GM23248 (cell line): ENCODE measurements around the gene ABCG5. TPM values are rescaled to one million over a fixed set of nuclear protein-coding genes. Genes with fewer than 3 reads are reported as not detected.

ENCODE experiments used
- DNase-seq: peaks from one replicate; pipeline ENCODE4 v3.0.0-alpha.2; 2015
- H2AFZ ChIP-seq: fragments of 200-600 bp; sonication (generic); 2 replicates; pipeline ENCODE4 v1.6.1; 2016; ENCODE audit warnings: antibody characterized with exemption
- H3F3A ChIP-seq: fragments of 200-600 bp; sonication (generic); 2 replicates; pipeline ENCODE4 v1.6.1; 2016; ENCODE audit warnings: mild to moderate bottlenecking, antibody characterized with exemption, mixed run types; ENCODE audit not compliant: insufficient read depth
- H3K27ac ChIP-seq: fragments of 200-600 bp; sonication (generic); 2 replicates; pipeline ENCODE4 v1.5.1; 2016; ENCODE audit warnings: mild to moderate bottlenecking
- H3K27me3 ChIP-seq: fragments of 200-600 bp; sonication (generic); replicated peaks from 2 replicates; pipeline ENCODE4 v1.6.1; 2016; ENCODE audit warnings: mild to moderate bottlenecking; ENCODE audit not compliant: insufficient read depth
- H3K36me3 ChIP-seq: fragments of 200-600 bp; sonication (generic); 2 replicates; pipeline ENCODE4 v1.6.1; 2016; ENCODE audit warnings: low read depth, mild to moderate bottlenecking
- H3K4me1 ChIP-seq: fragments of 200-600 bp; sonication (generic); 2 replicates; pipeline ENCODE4 v1.6.1; 2016; ENCODE audit warnings: mild to moderate bottlenecking; ENCODE audit not compliant: insufficient read depth
- H3K4me2 ChIP-seq: fragments of 200-600 bp; sonication (generic); one replicate; pipeline ENCODE4 v1.6.1; 2016; ENCODE audit warnings: mild to moderate bottlenecking; ENCODE audit not compliant: unreplicated experiment
- H3K4me3 ChIP-seq: fragments of 200-600 bp; sonication (generic); 2 replicates; pipeline ENCODE4 v1.5.1; 2016; ENCODE audit warnings: mild to moderate bottlenecking
- H3K79me2 ChIP-seq: fragments of 200-600 bp; sonication (generic); 2 replicates; pipeline ENCODE4 v1.6.1; 2016; ENCODE audit warnings: mild to moderate bottlenecking; ENCODE audit not compliant: insufficient read depth
- H3K9ac ChIP-seq: fragments of 200-600 bp; sonication (generic); 2 replicates; pipeline ENCODE4 v1.6.1; 2016; ENCODE audit warnings: mild to moderate bottlenecking
- H3K9me2 ChIP-seq: fragments of 200-600 bp; sonication (generic); 2 replicates; pipeline ENCODE4 v1.6.1; 2016; ENCODE audit warnings: mixed run types, mild to moderate bottlenecking, moderate library complexity; ENCODE audit not compliant: insufficient read depth
- H3K9me3 ChIP-seq: fragments of 200-600 bp; sonication (generic); one replicate; pipeline ENCODE4 v1.6.1; 2017; ENCODE audit warnings: low read depth
- H4K20me1 ChIP-seq: fragments of 200-600 bp; sonication (generic); 2 replicates; pipeline ENCODE4 v1.6.0; 2016; ENCODE audit not compliant: insufficient read depth
- EZH2 ChIP-seq: fragments of 200-600 bp; sonication (generic); IDR thresholded peaks from 2 replicates; pipeline ENCODE4 v1.6.1; 2018; ENCODE audit warnings: antibody characterized with exemption, mild to moderate bottlenecking; ENCODE audit not compliant: insufficient read depth, poor library complexity, severe bottlenecking
- EZH2phosphoT487 ChIP-seq: fragments of 200-600 bp; sonication (generic); IDR thresholded peaks from 2 replicates; pipeline ENCODE4 v1.6.1; 2018; ENCODE audit warnings: antibody characterized with exemption, moderate library complexity, mild to moderate bottlenecking, low read depth; ENCODE audit not compliant: insufficient read depth
- WGBS, 2 experiments: methylation state at CpG; one replicate each; pipeline ENCODE4 v1.1.6; 2015 to 2017; ENCODE audit warnings: low lambda C conversion rate in 2 of 2, low coverage in 1 of 2; ENCODE audit errors: missing lambda C conversion rate in 2 of 2; 5-methylcytosine and 5-hydroxymethylcytosine counted together
- in situ Hi-C: fragments of 300-500 bp; cut with MboI; formaldehyde crosslinking; loops from 2 replicates; pipeline ENCODE4 v1.15.0; 2020
- polyA plus RNA-seq: library from polyadenylated mRNA; unstranded; fragments of >200 nt; fragmentation: Nextera tagmentation; extraction: Ambion mirVana; gene quantifications from 2 replicates; pipeline ENCODE4 v1.2.1, GENCODE V29; 2016
- total RNA-seq: library from RNA; depleted of rRNA; stranded (reverse); fragments of >200 nt; shearing (Covaris generic); gene quantifications from 2 replicates; pipeline ENCODE4 v1.2.3, GENCODE V29; 2014

ABCG5 gene
- total and polyA plus RNA-seq, 2 experiments from 2014 or later, result not detected

DNA sequence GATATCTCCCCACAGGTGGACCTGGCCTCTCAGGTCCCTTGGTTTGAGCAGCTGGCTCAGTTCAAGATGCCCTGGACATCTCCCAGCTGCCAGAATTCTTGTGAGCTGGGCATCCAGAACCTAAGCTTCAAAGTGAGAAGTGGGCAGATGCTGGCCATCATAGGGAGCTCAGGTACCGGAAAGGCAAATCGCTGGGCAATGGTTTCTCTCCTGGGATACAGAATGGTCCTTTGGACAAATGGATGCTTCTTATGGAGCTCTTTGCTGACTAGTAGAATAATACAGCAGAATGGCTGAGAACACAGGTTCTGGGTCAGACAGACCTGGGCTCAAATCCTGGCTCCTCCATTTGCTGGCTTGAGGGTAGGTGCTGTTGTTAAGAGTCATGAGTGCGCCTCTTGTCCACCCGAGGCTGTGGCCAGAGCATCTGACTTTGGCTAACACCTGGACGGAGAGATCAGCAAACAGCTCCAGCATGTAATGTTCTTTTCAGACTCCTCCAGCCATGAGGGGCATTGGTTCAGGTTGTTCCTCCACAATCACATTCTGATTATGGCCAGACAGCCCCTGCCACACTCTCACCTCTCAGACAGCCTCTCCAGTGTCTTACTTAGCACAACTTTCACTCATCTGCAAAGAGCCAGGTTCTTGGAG lies 7.6 kb upstream of the ABCG5 start:
- no peak overlapping the region for H3K4me3 ChIP-seq
- H3K9me3 ChIP-seq, result no peaks in the 10 kb centered on the region
- no peaks in the 10 kb centered on the region for H3K79me2 ChIP-seq
- in situ Hi-C loops, result no loop called here
- H3K4me2 ChIP-seq, result no peak overlapping the region
- no peak overlapping the region for H3K27ac ChIP-seq
- no peaks in the 10 kb centered on the region for H4K20me1 ChIP-seq
- H3K9ac ChIP-seq, result no peak overlapping the region
- no peak for TF ChIP-seq EZH2
- TF ChIP-seq EZH2phosphoT487, result no peak
- H3K4me1 ChIP-seq, result no peaks in the 10 kb centered on the region
- WGBS, 2 experiments, result 81% methylated on average over 5 of the region's 5 CpGs
- no peak for DNase-seq
- H3K27me3 ChIP-seq, result peaks cover 5% of the 10 kb centered on the region
- no peaks in the 10 kb centered on the region for H3K9me2 ChIP-seq
- no peaks in the 10 kb centered on the region for H3K36me3 ChIP-seq
- H2AFZ ChIP-seq, result no peak overlapping the region
- H3F3A ChIP-seq, result no peaks in the 10 kb centered on the region

DNA sequence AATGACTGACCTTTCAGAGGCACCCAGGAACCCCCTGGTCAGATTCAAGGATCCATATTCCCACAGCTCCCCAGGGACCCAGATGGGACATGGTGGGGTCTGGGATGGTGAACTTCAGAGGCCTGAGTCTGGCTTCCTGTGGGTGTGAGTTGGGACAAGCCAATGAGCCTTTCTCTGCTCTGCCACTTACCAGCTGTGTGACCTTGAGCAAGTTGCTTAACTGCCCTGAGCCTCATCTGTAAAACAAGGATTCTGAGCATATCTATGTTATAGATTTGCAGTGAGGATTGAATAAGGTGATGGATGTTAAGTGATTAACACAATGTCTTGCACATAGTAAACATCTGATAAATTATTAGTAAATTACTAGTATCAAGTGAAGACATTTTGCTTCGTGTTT lies 6.5 kb upstream of the ABCG5 start:
- in situ Hi-C loops, result no loop called here
- H3K9me3 ChIP-seq, result no peaks in the 10 kb centered on the region
- TF ChIP-seq EZH2phosphoT487 (no peak), EZH2 (no peak)
- H3K27ac ChIP-seq, result no peak overlapping the region
- no peak overlapping the region for H2AFZ ChIP-seq
- H4K20me1 ChIP-seq, result no peaks in the 10 kb centered on the region
- H3K27me3 ChIP-seq, result peaks cover 8% of the 10 kb centered on the region; the same call in 1 of the 2 replicates
- H3K79me2 ChIP-seq, result no peaks in the 10 kb centered on the region
- H3K9me2 ChIP-seq, result no peaks in the 10 kb centered on the region
- no peaks in the 10 kb centered on the region for H3K36me3 ChIP-seq
- H3K4me3 ChIP-seq, result no peak overlapping the region
- 17 to 18% methylated on average over 1 of the region's 1 CpG for WGBS, 2 experiments
- no peaks in the 10 kb centered on the region for H3K4me1 ChIP-seq
- no peak overlapping the region for H3K9ac ChIP-seq
- H3K4me2 ChIP-seq, result no peak overlapping the region
- no peak for DNase-seq
- no peaks in the 10 kb centered on the region for H3F3A ChIP-seq

DNA sequence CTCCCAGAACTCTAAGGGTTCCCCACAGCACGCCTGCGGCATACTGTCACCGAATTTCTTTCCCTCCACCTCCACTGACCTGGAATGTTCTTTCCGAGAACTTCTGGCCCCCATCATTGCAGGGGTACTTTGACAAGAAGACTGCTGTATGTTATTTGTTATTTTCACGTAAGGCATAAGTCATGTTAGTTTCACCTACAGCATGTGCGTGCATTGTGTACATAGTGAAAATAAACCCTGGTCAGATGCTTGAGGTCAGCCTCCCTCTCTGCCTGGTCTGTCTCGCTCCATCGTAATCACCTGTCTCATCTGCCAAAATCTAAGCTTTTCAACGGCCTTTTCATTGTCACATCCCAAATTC lies 4.2 kb upstream of the ABCG5 start:
- H3K27ac ChIP-seq, result no peak overlapping the region
- H4K20me1 ChIP-seq, result no peaks in the 10 kb centered on the region
- no peak for DNase-seq
- H3F3A ChIP-seq, result no peaks in the 10 kb centered on the region
- H3K4me2 ChIP-seq, result no peak overlapping the region
- in situ Hi-C loops, result no loop called here
- no peaks in the 10 kb centered on the region for H3K9me2 ChIP-seq
- peaks cover 14% of the 10 kb centered on the region; the same call in 1 of the 2 replicates for H3K27me3 ChIP-seq
- H3K4me1 ChIP-seq, result no peaks in the 10 kb centered on the region
- no peaks in the 10 kb centered on the region for H3K9me3 ChIP-seq
- H3K9ac ChIP-seq, result no peak overlapping the region
- no peak overlapping the region for H2AFZ ChIP-seq
- WGBS, 2 experiments, result 77 to 80% methylated on average over 9 of the region's 9 CpGs
- no peaks in the 10 kb centered on the region for H3K36me3 ChIP-seq
- H3K79me2 ChIP-seq, result no peaks in the 10 kb centered on the region
- TF ChIP-seq EZH2 (no peak), EZH2phosphoT487 (no peak)
- H3K4me3 ChIP-seq, result no peak overlapping the region

DNA sequence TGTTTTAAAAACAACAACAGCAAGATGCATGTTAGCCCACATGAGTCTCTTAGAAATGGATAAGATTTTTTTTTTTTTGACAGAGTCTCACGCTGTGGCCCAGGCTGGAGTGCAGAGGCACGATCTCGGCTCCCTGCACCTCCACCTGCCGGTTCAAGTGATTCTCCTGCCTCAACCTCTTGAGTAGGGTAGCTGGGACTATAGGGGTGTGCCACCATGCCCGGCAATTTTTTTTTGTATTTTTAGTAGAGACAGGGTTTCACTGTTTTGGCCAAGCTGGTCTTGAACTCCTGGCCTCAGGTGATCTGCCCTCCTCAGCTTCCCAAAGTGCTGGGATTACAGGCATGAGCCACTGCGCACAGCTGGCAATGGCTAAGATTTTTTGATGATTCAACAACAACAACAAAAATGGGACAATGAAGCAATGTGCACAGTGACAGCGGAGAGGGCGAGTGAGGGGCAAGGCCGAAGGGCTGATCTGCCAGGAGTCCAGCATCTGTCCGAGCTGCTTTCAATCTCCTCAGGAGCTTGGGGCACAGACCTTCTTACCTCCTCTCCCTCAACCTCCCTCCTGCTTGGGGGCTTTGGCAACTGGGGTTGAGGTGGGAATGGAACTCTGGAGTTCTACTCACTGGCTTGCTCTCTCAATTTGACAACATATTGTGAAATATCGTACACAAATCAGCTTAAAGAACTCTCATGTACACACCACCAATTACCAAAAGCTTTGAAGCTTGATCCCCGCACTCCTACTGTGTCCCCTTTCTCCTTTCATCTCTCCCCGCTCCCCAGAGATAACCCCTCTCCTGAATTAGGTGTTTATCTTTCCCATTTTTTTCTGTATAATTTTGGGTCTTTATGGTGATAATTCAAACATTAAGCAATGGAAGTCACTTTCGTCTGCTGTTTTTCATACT lies 3.6 kb upstream of the ABCG5 start:
- WGBS, 2 experiments, result 82 to 87% methylated on average over 14 of the region's 14 CpGs
- DNase-seq, result no peak
- in situ Hi-C loops, result no loop called here
- H3K79me2 ChIP-seq, result no peaks in the 10 kb centered on the region
- no peaks in the 10 kb centered on the region for H3K4me1 ChIP-seq
- H3K9ac ChIP-seq, result no peak overlapping the region
- no peak for TF ChIP-seq EZH2
- TF ChIP-seq EZH2phosphoT487, result no peak
- no peaks in the 10 kb centered on the region for H4K20me1 ChIP-seq
- no peak overlapping the region for H3K4me3 ChIP-seq
- no peaks in the 10 kb centered on the region for H3F3A ChIP-seq
- no peak overlapping the region for H3K27ac ChIP-seq
- no peaks in the 10 kb centered on the region for H3K9me2 ChIP-seq
- no peak overlapping the region for H3K4me2 ChIP-seq
- H3K36me3 ChIP-seq, result no peaks in the 10 kb centered on the region
- no peaks in the 10 kb centered on the region for H3K9me3 ChIP-seq
- no peak overlapping the region for H2AFZ ChIP-seq
- peaks cover 16% of the 10 kb centered on the region; the same call in 1 of the 2 replicates for H3K27me3 ChIP-seq
